HepG2 (cell line): ENCODE measurements around the gene KCNG4. TPM values are rescaled to one million over a fixed set of nuclear protein-coding genes. Genes with fewer than 3 reads are reported as not detected.
A peak's percentile ranks its signal among the peaks of the same experiment; 100 is the strongest.

Experiments
- CREB1 ChIP-seq, 2 experiments: fragments of 450-650 bp in 1 of 2; IDR thresholded peaks; 2 replicates each; pipeline ENCODE4 v1.6.1; 2016 to 2017; ENCODE audit warnings: control low read depth in 1 of 2, mild to moderate bottlenecking in 1 of 2, missing compliant biosample characterization in 1 of 2, missing genetic modification characterization in 1 of 2
- DPF2 ChIP-seq: sonication (generic); formaldehyde crosslinking; IDR thresholded peaks from 2 replicates; pipeline ENCODE4 v1.4.0; 2020; ENCODE audit warnings: mild to moderate bottlenecking, low read depth, missing genetic modification reagents, borderline replicate concordance
- E2F1 ChIP-seq: sonication (generic); formaldehyde crosslinking; IDR thresholded peaks from 2 replicates; pipeline ENCODE4 v1.5.0; 2020; ENCODE audit warnings: missing genetic modification reagents
- ELF4 ChIP-seq: sonication (generic); formaldehyde crosslinking; IDR thresholded peaks from 2 replicates; pipeline ENCODE4 v1.5.0; 2020; ENCODE audit warnings: missing genetic modification reagents, mild to moderate bottlenecking, moderate library complexity, borderline replicate concordance
- ESRRA ChIP-seq: sonication (generic); formaldehyde crosslinking; IDR thresholded peaks from 2 replicates; pipeline ENCODE4 v1.5.1; 2020; ENCODE audit warnings: mild to moderate bottlenecking, low read depth, missing genetic modification reagents
- GPN1 ChIP-seq: sonication (generic); formaldehyde crosslinking; IDR thresholded peaks from 2 replicates; pipeline ENCODE4 v1.5.1; 2020; ENCODE audit warnings: missing genetic modification reagents, borderline replicate concordance
- SOX5 ChIP-seq: IDR thresholded peaks from 2 replicates; pipeline ENCODE4 v1.6.1; 2016; ENCODE audit warnings: borderline replicate concordance
- THAP11 ChIP-seq: IDR thresholded peaks from 2 replicates; pipeline ENCODE4 v1.6.1; 2016; ENCODE audit warnings: missing biosample characterization, missing genetic modification reagents
- TMF1 ChIP-seq: sonication (generic); formaldehyde crosslinking; IDR thresholded peaks from 2 replicates; pipeline ENCODE4 v1.8.1; 2022; ENCODE audit warnings: low read depth, missing genetic modification reagents
- ZFAT ChIP-seq: sonication (generic); formaldehyde crosslinking; conservative IDR thresholded peaks from 2 replicates; pipeline ENCODE4 v1.8.1; 2023; ENCODE audit warnings: missing genetic modification reagents, inconsistent platforms
- ZNF292 ChIP-seq: sonication (generic); formaldehyde crosslinking; IDR thresholded peaks from 2 replicates; pipeline ENCODE4 v1.8.1; 2022; ENCODE audit warnings: mild to moderate bottlenecking, low read depth, missing genetic modification reagents, borderline replicate concordance
- ZNF597 ChIP-seq: sonication (generic); formaldehyde crosslinking; IDR thresholded peaks from 2 replicates; pipeline ENCODE4 v1.5.0; 2020; ENCODE audit warnings: missing genetic modification reagents
- ZNF609 ChIP-seq: sonication (generic); formaldehyde crosslinking; IDR thresholded peaks from 2 replicates; pipeline ENCODE4 v1.4.0; 2020; ENCODE audit warnings: mild to moderate bottlenecking, missing genetic modification reagents, borderline replicate concordance
- ZNF879 ChIP-seq: sonication (generic); formaldehyde crosslinking; IDR thresholded peaks from 2 replicates; pipeline ENCODE4 v1.8.1; 2023; ENCODE audit warnings: missing genetic modification reagents
- ZSCAN20 ChIP-seq: sonication (generic); formaldehyde crosslinking; IDR thresholded peaks from 2 replicates; pipeline ENCODE4 v1.4.0; 2020; ENCODE audit warnings: missing genetic modification reagents, mild to moderate bottlenecking, borderline replicate concordance
- polyA plus RNA-seq, 8 experiments: library from polyadenylated mRNA; depleted of rRNA in 3 of 8; stranded (reverse) in 7 of 8; unstranded in 1 of 8; fragments of >200 nt; fragmentation: Illumina TruSeq in 4 of 8; extraction: Trizol in 4 of 8; gene quantifications; 2 replicates each; pipeline versions ENCODE4 v1.2.1 to v1.2.3, GENCODE V29; 2011 to 2016; ENCODE audit warnings: low read depth in 4 of 8, missing spikeins in 1 of 8, mixed read lengths in 1 of 8; ENCODE audit not compliant: insufficient read depth in 1 of 8
- total RNA-seq, 5 experiments: library from RNA; depleted of rRNA; stranded (reverse); fragments of >200 nt; fragmentation: Illumina TruSeq; extraction: Trizol; gene quantifications; 2 replicates each; pipeline ENCODE4 v1.2.3, GENCODE V29; 2016; ENCODE audit warnings: low read depth in 1 of 5
- TF ChIP-seq, protein P1 (sequence below): sonication (generic); formaldehyde crosslinking; IDR thresholded peaks from 2 replicates; pipeline ENCODE4 v1.8.1; 2023; ENCODE audit warnings: mild to moderate bottlenecking, missing genetic modification reagents

KCNG4 gene
- total and polyA plus RNA-seq, 2 of the 13 experiments (the other 11 are each of a cell fraction or from before 2014, with no cell fraction given): not detected

DNA sequence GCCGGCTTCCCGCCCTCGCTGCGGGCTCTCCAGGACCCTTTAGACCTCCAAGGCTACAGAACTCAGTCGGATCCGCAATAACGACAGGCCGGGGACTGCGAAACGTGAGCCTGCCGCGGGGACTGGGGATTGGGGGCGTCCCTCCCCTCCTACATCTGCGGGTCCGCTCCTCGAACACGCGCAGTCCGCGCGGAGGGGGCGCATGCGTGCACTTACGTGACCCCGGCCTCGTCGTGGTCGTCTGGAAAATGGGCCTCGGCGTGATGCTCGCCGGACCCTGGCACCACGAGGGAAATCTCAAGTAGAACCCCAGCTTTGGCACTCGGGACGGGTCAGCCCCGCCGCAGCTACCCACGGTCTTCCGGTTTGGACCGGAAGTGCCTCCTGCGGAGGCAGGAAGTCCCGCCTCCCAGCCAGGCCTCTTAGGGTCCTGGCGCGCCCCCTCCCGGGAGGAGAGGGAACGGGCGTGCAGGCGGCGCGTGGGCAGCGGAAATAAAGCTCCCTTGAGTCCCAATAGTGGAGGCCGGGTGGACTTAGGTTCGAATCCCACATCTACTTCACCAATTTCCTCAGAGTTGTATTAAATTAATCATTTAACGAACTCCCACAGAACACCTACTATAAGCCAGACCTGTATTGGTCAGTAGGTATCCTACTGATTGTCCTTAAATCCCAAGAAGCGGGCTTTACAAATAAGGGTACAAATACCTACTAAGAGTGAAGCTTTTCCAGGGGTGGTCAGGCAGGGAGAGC lies 53.0 kb downstream of the KCNG4 start, which contains the start of gene TAF1C (continued):
- TF ChIP-seq, protein P1, sequence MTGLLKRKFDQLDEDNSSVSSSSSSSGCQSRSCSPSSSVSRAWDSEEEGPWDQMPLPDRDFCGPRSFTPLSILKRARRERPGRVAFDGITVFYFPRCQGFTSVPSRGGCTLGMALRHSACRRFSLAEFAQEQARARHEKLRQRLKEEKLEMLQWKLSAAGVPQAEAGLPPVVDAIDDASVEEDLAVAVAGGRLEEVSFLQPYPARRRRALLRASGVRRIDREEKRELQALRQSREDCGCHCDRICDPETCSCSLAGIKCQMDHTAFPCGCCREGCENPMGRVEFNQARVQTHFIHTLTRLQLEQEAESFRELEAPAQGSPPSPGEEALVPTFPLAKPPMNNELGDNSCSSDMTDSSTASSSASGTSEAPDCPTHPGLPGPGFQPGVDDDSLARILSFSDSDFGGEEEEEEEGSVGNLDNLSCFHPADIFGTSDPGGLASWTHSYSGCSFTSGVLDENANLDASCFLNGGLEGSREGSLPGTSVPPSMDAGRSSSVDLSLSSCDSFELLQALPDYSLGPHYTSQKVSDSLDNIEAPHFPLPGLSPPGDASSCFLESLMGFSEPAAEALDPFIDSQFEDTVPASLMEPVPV (CRISPR knock-in tag): peak; percentile 55; the same call in 1 of the 2 replicates
- TF ChIP-seq ZNF879 (CRISPR knock-in tag) (peak; percentile 66; the same call in 1 of the 2 replicates), ESRRA (CRISPR knock-in tag) (peak; percentile 71; the same call in 1 of the 2 replicates), DPF2 (CRISPR knock-in tag) (no peak), ZSCAN20 (peak; percentile 84; the same call in 1 of the 2 replicates), GPN1 (CRISPR knock-in tag) (peak; percentile 74; the same call in 1 of the 2 replicates), ZNF292 (peak; percentile 62; the same call in 1 of the 2 replicates), SOX5 (CRISPR knock-in tag) (no peak; the same call in 1 of the 2 replicates), ZNF609 (CRISPR knock-in tag) (peak; percentile 25; the same call in 1 of the 2 replicates), ELF4 (peak; percentile 84; the same call in 1 of the 2 replicates), ZNF597 (0 out of 2 replicates have a peak, but pooled peaks have one; percentile 77), TMF1 (CRISPR knock-in tag) (no peak), THAP11 (CRISPR knock-in tag) (peak; percentile 93), E2F1 (CRISPR knock-in tag) (no peak), ZFAT (CRISPR knock-in tag) (0 out of 2 replicates have a peak, but pooled peaks have one; percentile 59), CREB1 (IDR thresholded peaks at IDR 0.05) (0 out of 2 replicates have a peak, but pooled peaks have one; percentile 46), CREB1 (CRISPR knock-in tag; IDR thresholded peaks at IDR 0.05) (no peak; the same call in none of the 2 replicates)
